Measurements from ENCODE around the gene SERPINB10. TPM values are rescaled to one million over a fixed set of nuclear protein-coding genes. Genes with fewer than 3 reads are reported as not detected.
"Not testable (repeated sequence)": the region's sequence is repeated elsewhere in the genome, so short reads cannot be mapped to it uniquely, and the experiment has no call there.

The SERPINB10 gene
- total and polyA plus RNA-seq, 9 of the 15 experiments (the other 6 are each of a cell fraction or from before 2014, with no cell fraction given) = not detected

GRCh38 chr18:63940008-63940407 lies 32.2 kb downstream of the SERPINB10 start:
- Histone ChIP-seq H4K20me1 (replicated peaks; ENCODE audit: control insufficient read depth, insufficient read depth, low read length) (no peaks in the 10 kb centered on the region), H3K27me3 (ENCODE audit: control insufficient read depth in 2 of 2, insufficient read depth in 2 of 2, low read length in 2 of 2) (no peaks in the 10 kb centered on the region), H3K36me3 (ENCODE audit: control insufficient read depth, insufficient read depth, low read length) (no peaks in the 10 kb centered on the region), H3K4me3 (no peak overlapping the region), H3K27ac (ENCODE audit: extremely low read depth, low read depth, low read length) (no peak overlapping the region), H3K9me3 (replicated peaks; ENCODE audit: control insufficient read depth, insufficient read depth, low read depth, low read length) (no peaks in the 10 kb centered on the region), H2AFZ (ENCODE audit: low read depth, low read length) (no peak overlapping the region), H3K9ac (ENCODE audit: insufficient read depth in 1 of 2, low read depth in 2 of 2, low read length in 2 of 2) (no peak overlapping the region), H3K4me2 (ENCODE audit: insufficient read depth, low read length) (no peak overlapping the region), H3K9me1 (ENCODE audit: control insufficient read depth, insufficient read depth, low read length) (no peaks in the 10 kb centered on the region), H3K4me1 (replicated peaks in 1 of 2; ENCODE audit: control insufficient read depth in 2 of 2, insufficient read depth in 2 of 2, low read length in 2 of 2) (peaks cover 0 to 6% of the 10 kb centered on the region in 2 experiments; a peak in 2 of 5 replicates), H3K79me2 (ENCODE audit: control insufficient read depth, insufficient read depth, low read length) (no peaks in the 10 kb centered on the region)
- TF ChIP-seq RB1 (IDR thresholded peaks at IDR 0.05; ENCODE audit: low read depth) = no peak
- no peak for TF ChIP-seq TAF9B (IDR thresholded peaks at IDR 0.05; ENCODE audit: partially characterized antibody)
- TF ChIP-seq VEZF1 (CRISPR knock-in tag; IDR thresholded peaks at IDR 0.05) = no peak
- no peak for TF ChIP-seq TEAD4 (IDR thresholded peaks at IDR 0.05; ENCODE audit: low read length)
- no peak for TF ChIP-seq TEAD4 (CRISPR knock-in tag; IDR thresholded peaks at IDR 0.05; ENCODE audit: borderline replicate concordance)
- no peak for TF ChIP-seq KAT8 (IDR thresholded peaks at IDR 0.05; ENCODE audit: low read depth)
- no peak for TF ChIP-seq MAFG (tag; conservative IDR thresholded peaks at IDR 0.05)
- no peak for TF ChIP-seq HSF4 (CRISPR knock-in tag; IDR thresholded peaks at IDR 0.05; ENCODE audit: borderline replicate concordance)
- TF ChIP-seq ZNF766 (CRISPR knock-in tag; conservative IDR thresholded peaks at IDR 0.05) = no peak
- TF ChIP-seq PHB2 (IDR thresholded peaks at IDR 0.05; ENCODE audit: low read depth) = no peak
- TF ChIP-seq CBX5 (IDR thresholded peaks at IDR 0.05; ENCODE audit: borderline replicate concordance, low read depth) = no peak
- TF ChIP-seq KLF16 (IDR thresholded peaks at IDR 0.05) = no peak
- no peak for TF ChIP-seq DEAF1 (CRISPR knock-in tag; IDR thresholded peaks at IDR 0.05)
- no peak for TF ChIP-seq MAZ (CRISPR knock-in tag; conservative IDR thresholded peaks at IDR 0.05 in 1 of 2, IDR thresholded peaks at IDR 0.05 in 1 of 2)
- TF ChIP-seq RBM25 (IDR thresholded peaks at IDR 0.05; ENCODE audit: low read depth, low read length, severe bottlenecking) = no peak
- ChIA-PET CTCF (ENCODE audit: low intra/inter-chr PET ratio) (no interaction called here), POLR2A (no interaction called here)
- no TSS peak for BruUV-seq (replicated peaks)
- no peak for ATAC-seq
- intact Hi-C loops (cut with micrococcal nuclease) = no loop called here
- no peak for DNase-seq (ENCODE audit: extremely low read depth in 1 of 4, low spot score in 3 of 4)
- no peak for FAIRE-seq
- in situ Hi-C loops (cut with MboI) = no loop called here
- WGBS (ENCODE audit: insufficient coverage, low coverage, missing lambda C conversion rate) = 0% methylated on average over 8 of the region's 8 CpGs

- in situ Hi-C loops (cut with MboI); CTCF ChIA-PET (ENCODE audit: low intra/inter-chr PET ratio): not testable (repeated sequence)
Observed at GRCh38 chr18:63940543-63941050, 32.8 kb downstream of the SERPINB10 start.

More at GRCh38 chr18:63940543-63941050, 32.8 kb downstream of the SERPINB10 start:
- H3K9me3 ChIP-seq (replicated peaks; ENCODE audit: control insufficient read depth, insufficient read depth, low read depth, low read length); H3K27me3 ChIP-seq (ENCODE audit: control insufficient read depth in 2 of 2, insufficient read depth in 2 of 2, low read length in 2 of 2); H3K4me3 ChIP-seq; H2AFZ ChIP-seq (ENCODE audit: low read depth, low read length); BruUV-seq (replicated peaks); H3K27ac ChIP-seq (ENCODE audit: extremely low read depth, low read depth, low read length); ATAC-seq; H3K9ac ChIP-seq (ENCODE audit: insufficient read depth in 1 of 2, low read depth in 2 of 2, low read length in 2 of 2); H4K20me1 ChIP-seq (replicated peaks; ENCODE audit: control insufficient read depth, insufficient read depth, low read length); H3K4me2 ChIP-seq (ENCODE audit: insufficient read depth, low read length); H3K79me2 ChIP-seq (ENCODE audit: control insufficient read depth, insufficient read depth, low read length); DNase-seq (ENCODE audit: extremely low read depth in 1 of 4, low spot score in 3 of 4); FAIRE-seq; intact Hi-C loops (cut with micrococcal nuclease); POLR2A ChIA-PET; H3K36me3 ChIP-seq (ENCODE audit: control insufficient read depth, insufficient read depth, low read length); H3K9me1 ChIP-seq (ENCODE audit: control insufficient read depth, insufficient read depth, low read length); H3K4me1 ChIP-seq (replicated peaks in 1 of 2; ENCODE audit: control insufficient read depth in 2 of 2, insufficient read depth in 2 of 2, low read length in 2 of 2): not testable (repeated sequence)
- 0% methylated on average over 2 of the region's 17 CpGs for WGBS (ENCODE audit: insufficient coverage, low coverage, missing lambda C conversion rate)
